OCI-LY3 (cell line): ENCODE results near the gene SERF2.
"Not testable (repeated sequence)": the region's sequence is repeated elsewhere in the genome, so short reads cannot be mapped to it uniquely, and the experiment has no call there.

ENCODE experiments used
- CTCF ChIP-seq: fragments of 200-600, 300-600 bp; sonication (generic); IDR thresholded peaks from 2 replicates; pipeline ENCODE4 v1.5.1; 2014; ENCODE audit warnings: antibody characterized with exemption, low read length, low read depth
- EZH2phosphoT487 ChIP-seq: fragments of 200-600 bp; shearing (Covaris generic); IDR thresholded peaks from 2 replicates; pipeline ENCODE4 v1.6.1; 2018; ENCODE audit warnings: antibody characterized with exemption, mixed run types, low read depth

GRCh38 chr15:43815064-43815463 is 22.9 kb downstream of the SERF2 start:
- TF ChIP-seq CTCF, EZH2phosphoT487: not testable (repeated sequence)
